ENCODE measurements around the gene COL12A1. TPM values are rescaled to one million over a fixed set of nuclear protein-coding genes. Genes with fewer than 3 reads are reported as not detected.

The COL12A1 gene
- total RNA-seq, 2 donors from 2014 or later: 0.13 to 0.64 TPM

DNA sequence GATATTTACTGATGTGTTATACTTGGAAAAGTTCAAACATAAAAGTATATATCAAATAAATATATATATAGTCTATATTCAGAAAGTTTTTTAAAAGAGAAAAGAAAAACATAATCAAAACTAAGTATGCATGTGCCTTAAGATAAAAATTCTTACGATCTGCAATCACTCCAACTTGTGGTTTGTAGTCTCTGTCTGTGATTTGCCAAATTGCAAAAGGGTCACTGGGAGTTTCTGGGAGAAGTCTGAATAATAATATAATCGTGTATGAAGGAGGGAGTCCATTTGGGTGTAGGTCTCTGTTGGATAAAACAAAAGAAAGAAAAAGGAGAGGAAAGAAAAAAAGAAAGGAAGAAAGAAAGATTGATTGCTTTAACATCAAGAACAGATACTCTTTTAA, 92.4 kb downstream of the COL12A1 start:
- H3K4me1 ChIP-seq (ENCODE audit: control insufficient read depth, insufficient read depth, low read length): no peaks in the 10 kb centered on the region
- TF ChIP-seq, protein P1, sequence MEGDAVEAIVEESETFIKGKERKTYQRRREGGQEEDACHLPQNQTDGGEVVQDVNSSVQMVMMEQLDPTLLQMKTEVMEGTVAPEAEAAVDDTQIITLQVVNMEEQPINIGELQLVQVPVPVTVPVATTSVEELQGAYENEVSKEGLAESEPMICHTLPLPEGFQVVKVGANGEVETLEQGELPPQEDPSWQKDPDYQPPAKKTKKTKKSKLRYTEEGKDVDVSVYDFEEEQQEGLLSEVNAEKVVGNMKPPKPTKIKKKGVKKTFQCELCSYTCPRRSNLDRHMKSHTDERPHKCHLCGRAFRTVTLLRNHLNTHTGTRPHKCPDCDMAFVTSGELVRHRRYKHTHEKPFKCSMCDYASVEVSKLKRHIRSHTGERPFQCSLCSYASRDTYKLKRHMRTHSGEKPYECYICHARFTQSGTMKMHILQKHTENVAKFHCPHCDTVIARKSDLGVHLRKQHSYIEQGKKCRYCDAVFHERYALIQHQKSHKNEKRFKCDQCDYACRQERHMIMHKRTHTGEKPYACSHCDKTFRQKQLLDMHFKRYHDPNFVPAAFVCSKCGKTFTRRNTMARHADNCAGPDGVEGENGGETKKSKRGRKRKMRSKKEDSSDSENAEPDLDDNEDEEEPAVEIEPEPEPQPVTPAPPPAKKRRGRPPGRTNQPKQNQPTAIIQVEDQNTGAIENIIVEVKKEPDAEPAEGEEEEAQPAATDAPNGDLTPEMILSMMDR (conservative IDR thresholded peaks at IDR 0.05): no peak
- Mint-ChIP-seq H3K9me3 (no peaks in the 10 kb centered on the region), H3K4me1 (peaks cover 11% of the 10 kb centered on the region), H3K27me3 (ENCODE audit: insufficient read depth) (no peaks in the 10 kb centered on the region), H3K27ac (no peak overlapping the region), H3K36me3 (ENCODE audit: low read depth) (no peaks in the 10 kb centered on the region), H3K4me3 (no peak overlapping the region)
- no peaks in the 10 kb centered on the region for H3K9me3 ChIP-seq (ENCODE audit: control insufficient read depth, low read length)
- H3K9ac ChIP-seq (ENCODE audit: extremely low read depth, low read length, poor library complexity, severe bottlenecking): no peak overlapping the region
- H3K4me3 ChIP-seq (ENCODE audit: low read length): no peak overlapping the region
- DNase-seq: no peak
- no peaks in the 10 kb centered on the region for H3K27me3 ChIP-seq (ENCODE audit: control insufficient read depth, insufficient read depth, low read length, poor library complexity, severe bottlenecking)
- 95% methylated on average over 2 of the region's 2 CpGs; no CpG with 5 or more reads in 1 of the 2 experiments for WGBS, 2 experiments (ENCODE audit: insufficient coverage in 1 of 2, insufficient read length in 1 of 2)
- H3K27ac ChIP-seq (ENCODE audit: low read depth, low read length): no peak overlapping the region
- H3K36me3 ChIP-seq (ENCODE audit: control insufficient read depth, insufficient read depth, low read length): no peaks in the 10 kb centered on the region

DNA sequence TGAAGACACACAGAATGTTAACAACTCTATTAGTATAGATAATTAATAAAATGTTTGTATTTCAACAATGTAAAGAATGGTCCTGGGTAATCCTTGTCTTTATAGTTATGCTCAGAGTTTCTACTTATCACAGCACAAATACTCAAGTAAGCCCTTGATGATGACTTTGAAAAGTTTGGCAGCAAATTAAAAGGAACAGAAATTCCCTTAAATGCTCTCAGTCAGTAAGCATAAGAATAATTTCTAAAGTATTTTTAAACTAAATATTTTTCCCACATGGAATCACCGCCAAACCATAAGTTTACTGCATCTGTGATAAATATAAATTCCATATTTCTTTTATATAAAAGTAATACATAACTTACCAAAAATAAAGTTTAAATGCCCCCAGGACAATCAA, 96.1 kb downstream of the COL12A1 start:
- Histone ChIP-seq H3K4me3 (ENCODE audit: low read length) (no peak overlapping the region), H3K4me1 (ENCODE audit: control insufficient read depth, insufficient read depth, low read length) (no peaks in the 10 kb centered on the region), H3K27me3 (ENCODE audit: control insufficient read depth, insufficient read depth, low read length, poor library complexity, severe bottlenecking) (no peaks in the 10 kb centered on the region), H3K9me3 (ENCODE audit: control insufficient read depth, low read length) (no peaks in the 10 kb centered on the region), H3K36me3 (ENCODE audit: control insufficient read depth, insufficient read depth, low read length) (no peaks in the 10 kb centered on the region), H3K27ac (ENCODE audit: low read depth, low read length) (no peak overlapping the region), H3K9ac (ENCODE audit: extremely low read depth, low read length, poor library complexity, severe bottlenecking) (no peak overlapping the region)
- no peak overlapping the region for H3K4me3 Mint-ChIP-seq
- no peaks in the 10 kb centered on the region for H3K36me3 Mint-ChIP-seq (ENCODE audit: low read depth)
- peaks cover 2% of the 10 kb centered on the region for H3K4me1 Mint-ChIP-seq
- H3K27me3 Mint-ChIP-seq (ENCODE audit: insufficient read depth): no peaks in the 10 kb centered on the region
- WGBS, 2 experiments (ENCODE audit: insufficient coverage in 1 of 2, insufficient read length in 1 of 2): 100% methylated on average over 1 of the region's 1 CpG; no CpG with 5 or more reads in 1 of the 2 experiments
- DNase-seq: no peak
- H3K9me3 Mint-ChIP-seq: no peaks in the 10 kb centered on the region
- TF ChIP-seq, protein P1 (conservative IDR thresholded peaks at IDR 0.05): no peak
- H3K27ac Mint-ChIP-seq: no peak overlapping the region

DNA sequence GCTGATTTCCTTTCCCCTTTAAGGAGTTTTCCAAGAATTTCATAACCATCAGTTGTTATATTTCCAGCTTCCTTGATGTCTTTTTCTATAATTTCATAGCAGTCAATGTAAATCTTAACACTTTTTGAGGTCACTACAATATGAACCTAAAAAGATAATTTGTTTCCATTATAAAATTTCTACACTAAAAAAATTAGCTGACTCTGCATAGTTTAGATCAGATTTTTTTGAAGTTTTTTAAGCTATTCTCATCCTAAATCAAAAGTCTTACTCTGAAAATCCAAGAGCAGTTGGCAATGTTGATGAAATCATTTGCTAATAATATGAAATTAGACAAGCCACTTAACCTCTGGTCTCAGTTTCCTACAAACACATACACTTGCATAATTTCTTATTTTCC, 96.8 kb downstream of the COL12A1 start:
- H3K27me3 ChIP-seq (ENCODE audit: control insufficient read depth, insufficient read depth, low read length, poor library complexity, severe bottlenecking): no peaks in the 10 kb centered on the region
- no peaks in the 10 kb centered on the region for H3K4me1 Mint-ChIP-seq
- no peaks in the 10 kb centered on the region for H3K9me3 Mint-ChIP-seq
- H3K9me3 ChIP-seq (ENCODE audit: control insufficient read depth, low read length): no peaks in the 10 kb centered on the region
- no peak for DNase-seq
- no peak overlapping the region for H3K4me3 Mint-ChIP-seq
- TF ChIP-seq, protein P1 (conservative IDR thresholded peaks at IDR 0.05): no peak
- H3K4me3 ChIP-seq (ENCODE audit: low read length): no peak overlapping the region
- no peak overlapping the region for H3K27ac Mint-ChIP-seq
- H3K36me3 ChIP-seq (ENCODE audit: control insufficient read depth, insufficient read depth, low read length): no peaks in the 10 kb centered on the region
- H3K27me3 Mint-ChIP-seq (ENCODE audit: insufficient read depth): no peaks in the 10 kb centered on the region
- H3K27ac ChIP-seq (ENCODE audit: low read depth, low read length): no peak overlapping the region
- H3K36me3 Mint-ChIP-seq (ENCODE audit: low read depth): no peaks in the 10 kb centered on the region
- no peak overlapping the region for H3K9ac ChIP-seq (ENCODE audit: extremely low read depth, low read length, poor library complexity, severe bottlenecking)
- H3K4me1 ChIP-seq (ENCODE audit: control insufficient read depth, insufficient read depth, low read length): no peaks in the 10 kb centered on the region
